NAMALWA (cell line): ENCODE results near the gene SAE1.
"Not testable (repeated sequence)": the region's sequence is repeated elsewhere in the genome, so short reads cannot be mapped to it uniquely, and the experiment has no call there.

ENCODE experiments used
- DNase-seq: peaks from one replicate; pipeline ENCODE4 v3.0.0-alpha.2; 2015; ENCODE audit warnings: low spot score

The SAE1 gene

DNA sequence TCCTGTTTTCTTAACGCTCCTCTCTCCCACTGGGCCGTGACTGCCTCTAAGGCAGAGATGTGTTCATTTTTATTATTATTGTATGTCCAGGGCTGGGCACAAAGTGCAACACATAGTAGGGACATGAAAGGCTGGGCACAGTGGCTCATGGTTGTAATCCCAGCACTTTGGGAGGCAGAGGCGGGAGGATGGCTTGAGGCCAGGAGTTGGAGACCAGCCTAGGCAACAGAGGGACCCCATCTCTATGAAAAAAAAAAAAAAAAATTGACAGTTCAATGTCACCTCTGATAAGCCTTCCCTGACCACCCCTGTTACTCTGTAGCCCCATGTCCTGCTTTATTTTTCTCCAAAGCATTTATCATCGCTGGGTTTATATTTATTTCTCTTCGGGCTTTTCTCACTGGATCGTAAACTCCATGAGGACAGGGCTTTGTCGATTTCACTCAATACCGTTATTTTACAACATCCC lies 481 bp upstream of the SAE1 start:
- DNase-seq, result no peak

DNA sequence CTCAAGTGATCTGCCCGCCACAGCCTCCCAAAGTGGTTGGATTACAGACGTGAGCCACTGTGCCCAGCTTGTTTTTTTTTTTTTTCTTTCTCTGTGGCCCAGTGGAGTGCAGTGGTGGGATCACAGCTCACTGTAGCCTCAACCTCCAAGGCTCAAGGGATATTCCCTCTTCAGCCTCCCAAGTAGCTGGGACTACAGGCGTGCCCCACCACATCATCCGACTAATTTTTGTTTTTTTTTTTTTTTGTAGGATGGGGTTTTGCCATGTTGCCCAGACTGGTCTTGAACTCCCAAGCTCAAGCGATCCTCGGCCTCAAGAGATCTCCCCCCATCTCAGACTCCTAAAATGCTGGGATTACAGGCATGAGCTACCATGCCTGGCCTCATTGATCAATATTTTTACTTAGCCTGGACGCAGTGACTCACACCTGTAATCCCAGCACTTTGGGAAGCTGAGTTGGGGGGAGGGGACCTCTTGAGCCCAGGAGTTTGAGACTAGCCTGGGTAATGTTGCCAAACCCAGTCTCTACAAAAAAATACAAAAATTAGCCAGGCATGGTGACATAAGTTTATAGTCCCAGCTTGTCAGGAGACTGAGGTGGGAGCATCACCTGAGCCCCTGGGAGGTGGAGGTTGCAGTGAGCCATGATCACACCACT lies 1.7 kb downstream of the SAE1 start:
- DNase-seq, result no peak

DNA sequence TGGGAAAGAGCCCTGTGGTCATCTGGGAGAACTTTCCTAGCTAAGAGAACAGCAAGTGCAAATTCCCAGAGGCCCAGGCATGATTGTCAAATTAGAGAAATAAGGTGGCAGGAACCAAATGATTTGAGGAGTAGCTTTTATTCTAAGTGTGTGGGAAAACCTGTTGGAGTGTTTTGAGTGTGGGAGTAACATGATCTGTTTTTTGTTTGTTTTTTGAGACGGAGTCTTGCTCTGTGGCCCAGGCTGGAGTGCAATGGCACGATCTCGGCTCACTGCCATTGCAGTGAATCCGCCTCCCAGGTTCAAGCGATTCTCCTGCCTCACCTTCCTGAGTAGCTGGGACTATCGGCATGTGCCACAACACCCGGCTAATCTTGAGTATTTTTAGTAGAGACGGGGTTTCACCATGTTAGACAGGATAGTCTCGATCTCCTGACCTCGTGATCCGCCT lies 2.4 kb downstream of the SAE1 start:
- no peak for DNase-seq

DNA sequence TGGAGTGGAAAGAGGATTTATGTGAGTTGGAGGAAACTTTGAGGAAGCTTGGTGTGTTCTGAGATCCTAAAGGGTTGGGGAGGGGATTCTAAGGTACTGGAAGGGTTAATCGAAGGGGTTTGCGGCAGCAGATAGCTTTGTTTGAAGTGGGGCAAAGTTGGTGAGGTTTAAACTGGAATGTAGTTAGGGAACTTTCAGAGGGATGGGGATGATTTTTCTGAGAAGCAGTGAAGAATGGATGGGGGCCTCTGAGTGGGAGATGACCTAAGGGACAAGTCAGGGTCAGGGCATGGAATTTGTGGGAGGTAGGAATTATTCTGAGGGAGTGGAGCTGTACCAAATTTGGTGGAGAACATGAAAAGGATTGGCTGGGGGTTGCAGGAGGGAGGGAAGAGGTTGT lies 3.9 kb downstream of the SAE1 start:
- no peak for DNase-seq

DNA sequence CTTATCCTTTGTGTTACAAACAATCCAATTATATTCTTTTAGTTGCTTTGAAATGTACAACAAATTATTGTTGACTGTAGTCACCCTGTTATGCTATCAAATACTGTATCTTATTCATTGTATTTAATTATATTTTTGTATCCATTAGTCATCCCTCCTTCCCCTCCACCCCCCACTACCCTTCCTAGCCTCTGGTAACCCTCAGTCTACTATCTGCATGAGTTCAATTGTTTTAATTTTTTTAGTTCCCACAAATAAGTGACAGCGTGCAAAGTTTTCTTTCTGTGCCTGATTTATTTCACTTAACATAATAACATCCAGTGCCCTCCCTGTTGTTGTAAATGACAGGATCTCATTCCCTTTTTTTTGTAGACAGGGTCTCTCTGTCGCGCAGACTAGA lies 4.5 kb downstream of the SAE1 start:
- DNase-seq, result no peak

DNA sequence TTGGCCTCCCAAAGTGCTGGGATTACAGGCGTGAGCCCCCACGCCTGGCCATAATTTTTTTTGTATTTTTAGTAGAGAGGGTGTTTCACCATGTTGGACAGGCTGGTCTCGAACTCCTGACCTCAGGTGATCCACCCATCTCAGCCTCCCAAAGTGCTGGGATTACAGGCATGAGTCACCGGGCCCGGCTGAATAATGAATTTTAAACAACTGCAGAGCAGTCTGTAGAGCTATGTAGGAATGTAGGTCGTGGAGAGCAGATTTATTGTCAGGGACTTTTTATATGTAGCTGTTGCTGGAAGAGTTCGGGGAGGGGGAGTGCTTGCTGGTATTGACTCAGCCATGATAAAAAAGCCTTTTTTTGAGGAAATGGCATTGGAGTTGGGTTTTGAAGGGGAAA lies 10.6 kb downstream of the SAE1 start:
- not testable (repeated sequence) for DNase-seq

DNA sequence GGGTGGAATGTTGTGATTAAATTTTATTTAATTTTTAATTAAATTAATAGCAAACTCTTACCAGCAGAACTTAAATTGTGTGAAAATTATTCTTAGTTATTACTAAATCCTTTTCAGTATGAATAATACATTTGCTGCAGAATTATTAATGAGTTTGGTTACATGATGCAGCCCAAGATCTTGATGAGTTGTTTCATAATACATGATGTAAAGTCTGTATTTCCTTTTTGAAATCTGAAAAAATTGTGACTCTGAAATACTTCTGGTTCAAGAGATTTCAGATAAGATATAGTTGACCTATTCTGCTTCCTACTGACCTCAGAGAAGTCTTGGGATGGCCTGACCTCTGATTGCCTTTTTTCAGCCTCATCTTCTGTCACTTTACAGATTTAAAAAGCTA lies 11.1 kb downstream of the SAE1 start:
- no peak for DNase-seq

DNA sequence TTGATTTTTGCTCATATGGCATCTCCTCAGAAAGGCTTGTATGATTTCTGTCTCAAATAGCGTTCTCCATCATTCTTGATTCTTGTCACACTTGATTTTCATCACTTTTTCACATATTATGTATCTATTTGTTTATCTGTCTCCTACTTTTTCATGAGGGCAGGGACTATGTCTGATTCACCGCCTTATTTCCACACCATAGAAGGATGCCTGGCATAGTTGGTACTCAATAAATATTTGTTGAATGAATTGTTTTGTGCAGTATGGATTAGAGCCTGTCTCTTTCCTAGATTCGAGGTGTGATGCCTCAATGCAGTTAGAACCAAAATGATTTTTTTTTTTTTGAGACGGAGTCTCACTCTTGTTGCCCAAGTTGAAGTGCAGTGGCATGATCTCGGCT lies 12.1 kb downstream of the SAE1 start:
- no peak for DNase-seq

DNA sequence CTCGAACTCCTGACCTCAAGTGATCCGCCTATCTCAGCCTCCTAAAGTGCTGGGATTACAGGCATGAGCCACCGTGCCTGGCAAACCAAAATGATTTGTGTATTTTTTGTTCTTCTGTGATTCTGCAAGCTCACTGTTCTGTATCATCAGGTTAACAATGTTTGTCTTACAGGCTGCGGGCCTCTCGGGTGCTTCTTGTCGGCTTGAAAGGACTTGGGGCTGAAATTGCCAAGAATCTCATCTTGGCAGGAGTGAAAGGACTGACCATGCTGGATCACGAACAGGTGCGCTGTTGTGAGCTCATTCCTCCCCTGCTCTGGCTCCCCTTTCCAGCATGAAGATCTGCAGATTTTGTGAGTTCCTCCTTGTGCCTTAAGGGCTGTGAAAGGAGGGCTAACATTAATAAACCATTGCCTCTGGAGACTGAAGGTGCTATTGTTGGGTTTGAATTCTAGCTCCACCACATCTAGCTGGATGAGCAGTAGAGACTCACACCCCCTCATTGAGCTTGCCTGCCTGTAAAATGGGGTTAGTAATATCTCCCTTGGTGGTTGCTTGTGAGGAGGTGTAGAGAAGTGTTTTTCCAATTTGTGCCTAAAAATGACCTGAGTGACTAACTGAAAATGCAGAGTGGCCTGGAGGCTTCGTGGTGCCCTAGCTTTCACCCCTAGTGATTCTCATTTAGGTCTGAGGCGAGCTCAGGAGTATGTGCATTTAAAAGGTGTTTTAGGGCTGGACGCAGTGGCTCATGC lies 12.9 kb downstream of the SAE1 start:
- no peak for DNase-seq

DNA sequence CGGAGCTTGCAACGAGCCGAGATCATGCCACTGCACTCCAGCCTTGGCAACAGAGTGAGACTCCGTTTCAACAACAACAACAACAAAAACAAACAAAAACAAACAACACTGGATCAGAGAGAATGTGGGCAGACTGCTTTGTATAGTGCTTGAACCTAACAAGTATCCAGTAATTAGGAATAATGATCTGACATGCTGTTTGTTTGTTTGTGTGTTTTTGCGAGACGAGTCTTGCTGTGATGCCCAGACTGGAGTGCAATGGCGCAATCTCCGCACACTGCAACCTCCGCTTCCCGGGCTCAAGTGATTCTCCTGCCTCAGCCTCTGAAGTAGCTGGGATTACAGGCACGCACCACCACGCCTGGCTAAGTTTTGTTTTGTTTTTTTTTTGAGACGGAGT lies 14.0 kb downstream of the SAE1 start:
- no peak for DNase-seq

DNA sequence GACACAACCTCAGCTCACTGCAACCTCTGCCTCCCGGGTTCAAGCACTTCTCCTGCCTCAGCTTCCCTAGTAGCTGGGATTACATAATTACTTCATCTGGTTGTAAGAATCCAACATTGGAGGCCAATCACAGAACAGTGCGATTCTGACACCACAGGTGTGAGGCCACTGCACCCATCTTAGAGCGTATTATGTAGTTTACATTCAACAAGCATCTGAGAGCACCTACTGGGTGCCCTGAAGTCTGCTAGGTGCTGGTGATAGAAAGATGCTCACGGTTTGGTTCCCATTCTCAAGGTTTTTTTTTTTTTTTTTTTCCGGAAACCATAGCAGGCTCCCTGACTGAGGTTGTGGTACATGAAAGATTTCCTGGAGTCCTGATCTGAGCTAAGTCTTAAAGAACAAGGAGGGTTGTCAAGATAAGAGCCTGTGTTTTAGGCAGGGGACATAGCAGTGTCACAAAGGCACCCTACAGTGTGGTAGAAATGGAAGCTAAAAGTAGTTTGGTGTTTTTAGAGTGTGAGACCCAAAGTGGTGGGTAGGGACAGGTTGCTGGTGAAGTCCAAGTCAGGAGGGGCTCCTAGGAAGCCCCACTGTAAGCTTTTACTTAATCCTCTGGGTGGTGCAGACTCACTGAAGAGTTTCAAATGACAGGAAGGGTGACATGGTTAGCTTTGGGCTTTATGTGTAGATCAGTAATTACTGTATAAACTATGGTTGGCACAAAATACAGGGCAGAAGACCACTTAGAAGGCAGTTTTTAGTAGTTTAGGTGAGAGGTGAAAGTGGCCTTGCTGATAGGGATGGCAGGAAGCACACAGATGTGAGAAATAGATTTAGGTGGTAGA lies 15.2 kb downstream of the SAE1 start:
- no peak for DNase-seq

DNA sequence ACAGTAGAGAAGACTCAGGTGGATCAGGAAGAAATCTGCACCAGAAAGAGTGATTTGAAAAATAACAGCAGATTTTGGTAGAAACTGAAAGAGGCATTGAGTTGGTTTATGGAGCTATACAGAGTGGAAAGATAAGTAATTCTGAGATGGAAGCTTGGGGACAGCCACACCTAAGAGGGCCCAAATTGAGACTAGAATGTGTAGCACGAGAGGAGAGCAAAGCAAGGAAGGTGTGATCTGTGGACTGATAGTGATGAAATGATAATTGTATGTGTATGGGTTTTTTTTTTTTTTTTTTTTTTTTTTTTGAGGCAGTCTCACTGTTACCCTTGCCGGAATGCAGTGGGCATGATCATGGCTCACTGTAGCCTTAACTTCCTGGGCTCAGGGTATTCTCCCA lies 16.3 kb downstream of the SAE1 start:
- no peak for DNase-seq

DNA sequence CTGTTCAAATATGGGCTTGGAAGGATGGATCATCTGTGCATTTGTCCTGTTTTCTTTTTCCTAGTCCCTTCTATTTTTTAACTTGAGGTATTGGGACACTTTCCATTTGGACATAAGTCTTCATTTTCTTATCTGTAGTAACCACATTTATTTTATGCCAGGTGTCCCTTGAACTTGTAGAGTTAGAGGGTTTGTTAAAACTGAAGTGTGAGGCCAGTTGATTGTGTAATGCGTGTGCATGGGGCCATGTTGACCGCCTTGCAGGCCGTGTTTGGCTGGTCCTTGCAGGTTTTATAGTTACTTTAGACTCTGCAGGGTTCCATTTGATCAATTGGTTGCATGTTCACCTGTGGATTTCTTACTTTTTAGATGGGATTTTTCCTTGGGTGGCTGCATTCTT lies 21.0 kb downstream of the SAE1 start:
- no peak for DNase-seq

DNA sequence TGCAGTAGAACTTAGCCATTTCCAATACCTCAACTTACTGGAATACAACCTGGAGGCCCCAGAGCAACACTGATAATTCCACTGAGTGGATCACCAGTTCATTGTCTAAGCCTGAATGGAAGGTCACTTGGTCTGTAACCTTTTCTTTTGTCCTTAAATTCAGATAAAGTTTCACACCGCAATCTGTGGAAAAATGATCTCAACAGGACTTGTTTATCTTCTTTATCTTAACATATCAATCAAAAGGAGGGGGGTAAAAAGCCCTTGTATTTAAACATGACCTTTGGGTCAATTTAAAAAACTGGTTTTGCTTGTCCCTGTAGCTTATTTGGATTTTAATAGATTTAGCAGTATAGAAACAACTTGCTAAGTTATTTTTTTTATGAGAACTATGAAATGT lies 21.6 kb downstream of the SAE1 start:
- DNase-seq, result no peak

DNA sequence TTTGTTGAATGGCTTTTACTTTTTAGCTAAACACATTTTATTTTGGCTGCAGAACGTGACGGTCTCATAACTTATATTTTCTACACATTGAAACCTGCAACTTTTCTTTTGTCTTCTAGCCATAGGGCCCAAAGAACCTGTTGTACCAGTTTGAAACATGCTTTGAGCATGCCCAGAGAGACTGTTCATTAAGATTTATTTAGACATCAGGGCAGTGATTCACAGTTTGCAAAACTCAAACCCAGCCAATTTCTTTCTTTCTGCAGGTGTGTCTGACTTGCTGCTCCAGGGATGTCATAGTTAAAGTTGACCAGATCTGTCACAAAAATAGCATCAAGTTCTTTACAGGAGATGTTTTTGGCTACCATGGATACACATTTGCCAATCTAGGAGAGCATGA lies 22.0 kb downstream of the SAE1 start:
- no peak for DNase-seq

DNA sequence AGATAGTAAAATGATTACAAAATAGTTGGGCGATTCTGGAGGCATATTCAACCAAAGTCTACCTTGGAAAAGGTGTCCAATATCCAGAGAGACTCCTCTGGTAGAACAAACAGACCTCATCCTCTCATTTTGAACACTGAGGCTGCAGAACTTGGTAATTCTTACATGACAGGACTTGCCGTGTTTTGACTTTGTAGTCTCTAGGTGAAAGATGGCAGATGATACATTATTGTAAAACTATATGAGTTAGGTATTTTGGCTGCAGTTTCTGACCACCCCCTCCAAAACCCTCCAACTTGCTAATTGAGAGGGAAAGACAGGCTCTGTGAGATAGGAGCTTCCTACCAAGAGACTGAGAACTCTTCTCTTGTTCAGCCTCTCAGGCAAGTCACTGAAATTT lies 22.6 kb downstream of the SAE1 start:
- DNase-seq, result no peak

DNA sequence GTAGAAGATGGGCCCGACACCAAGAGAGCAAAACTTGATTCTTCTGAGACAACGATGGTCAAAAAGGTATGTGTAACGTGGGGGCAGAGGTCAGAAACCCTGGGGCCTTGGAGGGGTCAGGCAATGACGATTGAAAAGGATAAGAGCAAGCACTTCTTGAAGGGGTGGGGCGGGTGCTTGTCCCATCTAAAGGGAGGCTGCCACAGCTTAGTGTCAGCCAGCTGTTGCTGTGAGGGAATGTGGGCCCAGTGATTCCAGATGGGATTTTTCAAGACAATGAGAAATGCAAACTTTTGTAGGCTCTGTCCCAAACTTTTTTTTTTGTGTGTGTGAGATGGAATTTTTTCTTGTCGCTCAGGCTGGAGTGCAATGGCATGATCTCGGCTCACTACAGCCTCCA lies 24.5 kb downstream of the SAE1 start:
- DNase-seq, result no peak

DNA sequence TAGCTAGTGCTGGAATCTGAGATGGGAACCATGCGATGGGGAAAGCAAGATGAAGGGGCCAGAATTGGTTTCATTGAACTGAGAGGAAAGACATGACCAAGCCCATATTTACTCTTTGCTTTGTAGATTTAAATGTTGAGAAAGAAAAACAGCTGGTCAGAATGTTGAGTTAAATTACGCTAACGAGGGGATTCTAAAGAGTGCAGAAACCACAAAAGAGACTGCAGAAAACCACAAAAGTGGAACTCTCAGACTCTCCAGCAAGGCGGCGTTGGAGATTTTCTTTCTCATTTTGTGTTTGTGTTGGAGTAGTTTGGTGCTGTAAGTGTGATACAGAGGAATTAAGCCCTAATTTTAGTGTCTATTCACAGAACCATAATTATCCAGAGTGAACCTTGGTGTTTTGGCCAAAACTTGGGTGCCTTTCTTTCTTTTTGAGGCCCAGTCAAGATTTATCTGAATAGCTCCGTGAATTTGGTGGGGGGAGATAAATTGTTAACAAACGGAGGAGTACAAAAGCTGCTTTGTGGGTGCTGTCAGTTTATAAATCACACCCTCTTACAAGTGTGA lies 26.3 kb downstream of the SAE1 start:
- DNase-seq, result peak; percentile 47

DNA sequence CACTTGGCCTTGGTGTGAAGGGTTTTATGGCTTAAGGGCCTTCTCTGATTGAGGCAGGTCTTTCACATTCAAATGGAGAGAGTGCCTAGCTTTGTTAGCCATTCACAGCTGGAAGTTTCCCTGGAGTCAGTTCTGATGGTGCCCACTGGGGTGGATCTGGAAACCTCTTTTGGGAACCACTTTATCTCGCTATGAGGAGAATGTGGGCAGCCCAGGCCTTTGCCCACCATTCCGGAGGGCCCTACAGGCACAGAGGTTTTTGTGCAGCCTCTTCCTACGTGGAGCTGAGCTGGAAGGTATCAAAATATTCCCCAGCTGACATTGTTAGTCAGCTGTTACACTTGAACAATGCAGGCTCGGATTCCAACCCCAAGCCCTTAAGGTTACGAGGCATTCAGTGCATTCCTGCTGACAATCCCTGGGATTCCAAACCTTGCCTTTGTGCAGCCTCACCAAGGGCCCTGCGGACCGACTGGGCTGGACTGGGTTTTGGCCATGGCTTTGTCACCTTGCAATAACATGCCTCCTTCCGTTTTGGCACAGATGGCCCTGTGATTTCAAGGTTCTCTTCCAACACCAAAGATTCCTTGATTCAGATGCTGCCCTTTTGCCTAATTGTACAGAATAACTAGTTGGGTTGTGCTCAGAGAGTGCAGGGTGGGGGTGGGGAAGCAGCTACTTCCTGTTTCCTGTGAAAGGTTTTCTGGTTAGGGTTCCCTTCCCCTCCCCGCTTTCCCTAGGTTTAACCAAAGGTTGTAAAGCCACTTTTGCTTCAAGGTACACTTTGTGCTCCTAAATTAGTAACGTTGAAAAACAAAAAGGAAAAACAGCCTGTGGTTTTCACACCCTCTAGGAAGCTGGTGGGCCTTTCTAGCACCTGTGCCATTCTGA lies 27.0 kb downstream of the SAE1 start:
- DNase-seq, result peak; percentile 28

DNA sequence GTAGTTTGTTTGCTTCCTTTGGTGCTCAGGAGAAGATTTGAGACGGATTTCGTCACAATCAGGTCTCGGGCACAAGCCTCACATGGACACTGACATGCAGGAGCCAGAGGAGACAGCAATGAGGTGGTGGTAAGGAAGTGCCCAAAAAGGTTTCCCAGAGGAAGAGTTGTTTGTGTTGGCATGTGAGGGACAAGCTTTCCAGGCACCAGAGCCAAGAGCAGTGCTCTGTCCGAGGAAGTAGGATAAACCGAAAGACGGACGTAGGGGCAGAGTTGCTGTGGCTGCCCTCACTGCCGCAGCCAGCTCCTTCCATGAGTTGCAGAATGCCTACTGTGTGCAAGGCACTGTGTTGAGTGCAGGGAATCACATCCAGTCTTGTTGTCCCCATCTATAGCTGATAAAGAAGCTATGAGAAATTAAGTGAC lies 27.7 kb downstream of the SAE1 start:
- DNase-seq, result no peak

DNA sequence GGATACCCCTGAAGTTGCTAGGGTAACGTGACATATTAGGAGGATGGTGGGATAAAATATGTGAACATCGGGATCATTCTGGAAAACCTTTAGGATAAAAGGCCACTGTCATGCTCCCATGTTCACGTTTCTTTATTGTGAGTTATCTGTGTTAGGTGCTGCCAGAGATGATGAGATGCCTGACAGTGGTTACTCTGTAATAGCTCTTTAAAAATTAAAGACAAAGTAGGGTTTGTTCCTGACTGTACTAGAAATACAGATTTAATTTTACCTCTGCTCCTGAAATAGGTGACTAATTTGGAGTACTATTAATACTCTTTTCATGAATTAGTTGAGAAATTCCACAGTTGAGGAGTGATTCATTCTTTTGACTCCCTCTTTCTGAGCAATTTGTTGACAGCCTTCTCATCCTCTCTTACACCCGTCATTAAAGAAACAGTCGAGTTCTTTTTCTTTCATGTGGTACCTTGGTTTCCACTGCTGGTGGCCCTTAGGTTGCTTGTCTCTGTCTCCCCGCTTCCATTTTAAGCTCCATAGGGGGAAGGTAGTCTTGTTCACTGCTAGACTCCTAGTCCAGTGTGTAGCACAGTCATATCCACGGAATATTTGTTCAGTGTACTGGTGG lies 28.4 kb downstream of the SAE1 start:
- DNase-seq, result no peak
